Esophagus muscularis mucosa (tissue), 4 donors: ENCODE measurements around the gene HDAC4. TPM values are rescaled to one million over a fixed set of nuclear protein-coding genes. Genes with fewer than 3 reads are reported as not detected.

Source experiments
- DNase-seq: peaks from one replicate; pipeline ENCODE4 v3.0.0-alpha.2; 2017; ENCODE audit errors: extremely low spot score
- H3K27ac ChIP-seq, 4 donors: fragments of 200-600 bp; sonication (generic); replicated peaks in 1 of 4; 1 replicate in 3 of 4; 2 replicates in 1 of 4; pipeline ENCODE4 v1.5.1; 2016 to 2019; ENCODE audit warnings: mild to moderate bottlenecking in 1 of 4
- H3K27me3 ChIP-seq, 4 donors: fragments of 200-600 bp; sonication (generic); one replicate each; pipeline versions ENCODE4 v1.5.1 to v1.6.0; 2016 to 2019
- H3K36me3 ChIP-seq, 4 donors: fragments of 200-600 bp; sonication (generic); one replicate each; pipeline ENCODE4 v1.5.1; 2016 to 2019
- H3K4me1 ChIP-seq, 4 donors: fragments of 200-600 bp; sonication (generic); one replicate each; pipeline ENCODE4 v1.5.1; 2016 to 2019
- H3K4me3 ChIP-seq, 4 donors: fragments of 200-600 bp; sonication (generic); 1 replicate in 2 of 4; 2 replicates in 2 of 4; pipeline ENCODE4 v1.5.1; 2016 to 2019; ENCODE audit warnings: mild to moderate bottlenecking in 4 of 4, moderate library complexity in 1 of 4
- H3K9me3 ChIP-seq, 4 donors: fragments of 200-600 bp; sonication (generic); 1 replicate in 3 of 4; 2 replicates in 1 of 4; pipeline ENCODE4 v1.5.1; 2016 to 2019
- CTCF ChIP-seq, 3 experiments: fragments of 200-600 bp in 2 of 3; fragments of 450-650 bp in 1 of 3; sonication (generic) in 2 of 3; IDR thresholded peaks; one replicate each; pipeline ENCODE4 v1.5.1; 2017 to 2019; ENCODE audit warnings: antibody characterized with exemption in 3 of 3, mild to moderate bottlenecking in 2 of 3, moderate library complexity in 1 of 3
- EP300 ChIP-seq: sonication (generic); formaldehyde crosslinking; IDR thresholded peaks from one replicate; pipeline ENCODE4 v1.6.1; 2017; ENCODE audit warnings: antibody characterized with exemption
- POLR2A ChIP-seq: fragments of 450-650 bp; IDR thresholded peaks from one replicate; pipeline ENCODE4 v1.6.1; 2017; ENCODE audit warnings: antibody characterized with exemption, moderate library complexity, mild to moderate bottlenecking, low read depth
- POLR2AphosphoS5 ChIP-seq, 2 donors: sonication (generic); formaldehyde crosslinking; IDR thresholded peaks; one replicate each; pipeline ENCODE4 v1.6.1; 2017; ENCODE audit warnings: antibody characterized with exemption in 2 of 2
- WGBS: methylation state at CpG from one replicate; pipeline ENCODE4 v1.1.5; 2018; 5-methylcytosine and 5-hydroxymethylcytosine counted together
- intact Hi-C: fragments of 100-400 bp; cut with DNase I; formaldehyde crosslinking; loops from one replicate; pipeline ENCODE4 v1.15.1; 2023
- total RNA-seq, 4 donors: library from RNA; depleted of rRNA; stranded (reverse); fragments of >200 nt; gene quantifications; one replicate each; pipeline versions ENCODE4 v1.1.0 to v1.2.1, GENCODE V29; 2016

Gene HDAC4
- total RNA-seq, 4 donors from 2014 or later, result 59.4 to 119 (median 76.1) TPM

GRCh38 chr2:239394978-239395377, 5.8 kb downstream of the HDAC4 start:
- DNase-seq, result no peak
- Histone ChIP-seq H3K4me1 (peaks cover 74 to 92% (median 86%) of the 10 kb centered on the region in 4 donors), H3K9me3 (no peaks in the 10 kb centered on the region), H3K36me3 (no peaks in the 10 kb centered on the region), H3K27ac (peak overlapping the region in 1 of 4 donors; percentile 22), H3K27me3 (no peaks in the 10 kb centered on the region), H3K4me3 (no peak overlapping the region)
- TF ChIP-seq EP300 (no peak), POLR2AphosphoS5 (IDR thresholded peaks at IDR 0.05) (no peak), POLR2A (no peak), CTCF (IDR thresholded peaks at IDR 0.05) (no peak)
- intact Hi-C loops, result loop anchor here (5.0 to 10.0 kb wide), 3 partner anchors 33 to 250 kb away; no protein-coding TSS in a partner anchor
- WGBS, result 93% methylated on average over 1 of the region's 1 CpG

- H3K4me1 ChIP-seq, result peaks cover 72 to 87% (median 82%) of the 10 kb centered on the region in 4 donors
- intact Hi-C loops, result loop anchor here (10.0 kb wide), 1 partner anchor 250 kb away; no protein-coding TSS in a partner anchor
- TF ChIP-seq EP300 (no peak), CTCF (IDR thresholded peaks at IDR 0.05) (no peak), POLR2A (no peak), POLR2AphosphoS5 (IDR thresholded peaks at IDR 0.05) (no peak)
- peaks cover 0 to 3% (median under 1%) of the 10 kb centered on the region in 4 donors for H3K36me3 ChIP-seq
- DNase-seq, result no peak
- no peak overlapping the region for H3K4me3 ChIP-seq
- no peaks in the 10 kb centered on the region for H3K9me3 ChIP-seq
- H3K27me3 ChIP-seq, result no peaks in the 10 kb centered on the region
- H3K27ac ChIP-seq, result peak overlapping the region in 2 of 4 donors; percentile 22
- WGBS, result 84% methylated on average over 11 of the region's 11 CpGs
These were observed 6.4 kb downstream of the HDAC4 start for GRCh38 chr2:239394346-239394945.

GRCh38 chr2:239393941-239394340, 6.9 kb downstream of the HDAC4 start:
- intact Hi-C loops, result loop anchor here (10.0 kb wide), 1 partner anchor 249 kb away; no protein-coding TSS in a partner anchor
- no peak for DNase-seq

GRCh38 chr2:239393388-239393940, 7.4 kb downstream of the HDAC4 start:
- intact Hi-C loops, result loop anchor here (10.0 kb wide), 1 partner anchor 249 kb away; no protein-coding TSS in a partner anchor
- WGBS, result 48% methylated on average over 7 of the region's 7 CpGs
- H3K27ac ChIP-seq, result peak overlapping the region in 2 of 4 donors; percentile 22 to 23
- TF ChIP-seq POLR2A, result no peak
- peaks cover 63 to 77% (median 72%) of the 10 kb centered on the region in 4 donors for H3K4me1 ChIP-seq
- H3K4me3 ChIP-seq, result no peak overlapping the region
- no peaks in the 10 kb centered on the region for H3K27me3 ChIP-seq
- no peaks in the 10 kb centered on the region for H3K9me3 ChIP-seq
- no peak for DNase-seq
- peaks cover 0 to 9% (median 6%) of the 10 kb centered on the region in 4 donors for H3K36me3 ChIP-seq

More at GRCh38 chr2:239393941-239394340, 6.9 kb downstream of the HDAC4 start:
- H3K36me3 ChIP-seq, result peaks cover 0 to 8% (median 3%) of the 10 kb centered on the region in 4 donors
- no peaks in the 10 kb centered on the region for H3K27me3 ChIP-seq
- no peaks in the 10 kb centered on the region for H3K9me3 ChIP-seq
- no peak for TF ChIP-seq POLR2A
- no peak for TF ChIP-seq POLR2AphosphoS5 (IDR thresholded peaks at IDR 0.05)
- TF ChIP-seq EP300, result no peak
- TF ChIP-seq CTCF (IDR thresholded peaks at IDR 0.05), result no peak
- 57% methylated on average over 3 of the region's 3 CpGs for WGBS
- H3K4me3 ChIP-seq, result no peak overlapping the region
- H3K27ac ChIP-seq, result peak overlapping the region in 3 of 4 donors; percentile 22 to 23 (median 22)
- peaks cover 67 to 82% (median 77%) of the 10 kb centered on the region in 4 donors for H3K4me1 ChIP-seq

- TF ChIP-seq CTCF (IDR thresholded peaks at IDR 0.05) (no peak), POLR2AphosphoS5 (IDR thresholded peaks at IDR 0.05) (no peak), EP300 (no peak)
- peaks cover 0 to 13% (median 8%) of the 10 kb centered on the region in 4 donors for H3K36me3 ChIP-seq
- no peaks in the 10 kb centered on the region for H3K27me3 ChIP-seq
- H3K4me3 ChIP-seq, result no peak overlapping the region
- peaks cover 57 to 71% (median 68%) of the 10 kb centered on the region in 4 donors for H3K4me1 ChIP-seq
- no peak overlapping the region for H3K27ac ChIP-seq
- intact Hi-C loops, result loop anchor here (10.0 kb wide), 1 partner anchor 248 kb away; no protein-coding TSS in a partner anchor
- WGBS, result 100% methylated on average over 6 of the region's 14 CpGs
- no peaks in the 10 kb centered on the region for H3K9me3 ChIP-seq
- no peak for DNase-seq
These were observed 8.0 kb downstream of the HDAC4 start for GRCh38 chr2:239392688-239393387.
